Neuronal stem cell (in vitro differentiated cells): ENCODE measurements around the gene TDO2.
"Not testable (repeated sequence)": the region's sequence is repeated elsewhere in the genome, so short reads cannot be mapped to it uniquely, and the experiment has no call there.

Source experiments
- DNase-seq: peaks from one replicate; pipeline ENCODE4 v3.0.0-alpha.2; 2013; ENCODE audit warnings: low spot score
- H2AFZ ChIP-seq: one replicate; pipeline ENCODE4 v1.6.1; 2013; ENCODE audit warnings: mild to moderate bottlenecking, low read length, inconsistent platforms
- H2AK5ac ChIP-seq: 2 replicates; pipeline ENCODE4 v1.6.1; 2013; ENCODE audit warnings: low read depth, mild to moderate bottlenecking, inconsistent platforms, low read length, moderate library complexity, mixed read lengths
- H2BK120ac ChIP-seq: 2 replicates; pipeline ENCODE4 v1.6.1; 2013; ENCODE audit warnings: low read depth, mild to moderate bottlenecking, inconsistent platforms, low read length, moderate library complexity, mixed read lengths
- H2BK12ac ChIP-seq: one replicate; pipeline ENCODE4 v1.6.1; 2013; ENCODE audit warnings: low read length, inconsistent platforms
- H2BK15ac ChIP-seq: 2 replicates; pipeline ENCODE4 v1.6.1; 2013; ENCODE audit warnings: mild to moderate bottlenecking, low read length, inconsistent platforms, mixed read lengths
- H2BK5ac ChIP-seq: one replicate; pipeline ENCODE4 v1.6.1; 2013; ENCODE audit warnings: inconsistent platforms, mild to moderate bottlenecking, low read length, moderate library complexity
- H3K14ac ChIP-seq: one replicate; pipeline ENCODE4 v1.6.1; 2013; ENCODE audit warnings: low read length, inconsistent platforms
- H3K18ac ChIP-seq: 2 replicates; pipeline ENCODE4 v1.6.1; 2013; ENCODE audit warnings: low read length, inconsistent platforms
- H3K23ac ChIP-seq: 2 replicates; pipeline ENCODE4 v1.6.1; 2013; ENCODE audit warnings: low read depth, mild to moderate bottlenecking, mixed read lengths, low read length, inconsistent platforms; ENCODE audit not compliant: poor library complexity
- H3K27ac ChIP-seq: replicated peaks from 3 replicates; pipeline ENCODE4 v1.5.1; 2013; ENCODE audit warnings: low read length, inconsistent platforms
- H3K27me3 ChIP-seq, 3 experiments: 2 replicates each; pipeline ENCODE4 v1.6.1; 2013; ENCODE audit warnings: low read length in 3 of 3, mild to moderate bottlenecking in 2 of 3, inconsistent platforms in 1 of 3, low read depth in 1 of 3, mixed read lengths in 1 of 3, moderate library complexity in 1 of 3; ENCODE audit not compliant: control insufficient read depth in 3 of 3, insufficient read depth in 3 of 3
- H3K36me3 ChIP-seq, 2 donors: replicated peaks in 1 of 2; 2 replicates each; pipeline ENCODE4 v1.6.1; 2013; ENCODE audit warnings: low read length in 2 of 2; ENCODE audit not compliant: control insufficient read depth in 2 of 2, insufficient read depth in 2 of 2
- H3K4ac ChIP-seq: 2 replicates; pipeline ENCODE4 v1.6.1; 2013; ENCODE audit warnings: inconsistent platforms, mild to moderate bottlenecking, low read length, moderate library complexity
- H3K4me1 ChIP-seq, 2 donors: 1 replicate in 1 of 2; 2 replicates in 1 of 2; pipeline ENCODE4 v1.6.1; 2013; ENCODE audit warnings: low read length in 2 of 2, low read depth in 1 of 2; ENCODE audit not compliant: control insufficient read depth in 2 of 2, insufficient read depth in 1 of 2
- H3K4me2 ChIP-seq: one replicate; pipeline ENCODE4 v1.6.1; 2013; ENCODE audit warnings: mild to moderate bottlenecking, low read length, inconsistent platforms; ENCODE audit not compliant: insufficient read depth, poor library complexity, severe bottlenecking
- H3K4me3 ChIP-seq, 2 donors: 2 replicates each; pipeline ENCODE4 v1.5.1; 2013; ENCODE audit warnings: low read length in 2 of 2, mild to moderate bottlenecking in 2 of 2, inconsistent platforms in 1 of 2, moderate library complexity in 1 of 2
- H3K79me1 ChIP-seq: one replicate; pipeline ENCODE4 v1.6.1; 2013; ENCODE audit warnings: low read depth, mild to moderate bottlenecking, inconsistent platforms, low read length, moderate library complexity
- H3K9ac ChIP-seq: one replicate; pipeline ENCODE4 v1.6.1; 2013; ENCODE audit warnings: mild to moderate bottlenecking, low read depth, low read length, inconsistent platforms; ENCODE audit not compliant: poor library complexity
- H3K9me3 ChIP-seq, 2 donors: replicated peaks in 1 of 2; 2 replicates each; pipeline versions ENCODE3 to v1.6.1; 2013; ENCODE audit warnings: low read length in 2 of 2, mild to moderate bottlenecking in 2 of 2, inconsistent platforms in 1 of 2, low read depth in 1 of 2, mixed read lengths in 1 of 2, moderate library complexity in 1 of 2; ENCODE audit not compliant: control insufficient read depth in 2 of 2, insufficient read depth in 1 of 2
- H4K8ac ChIP-seq: one replicate; pipeline ENCODE4 v1.6.1; 2013; ENCODE audit warnings: low read depth, mild to moderate bottlenecking, inconsistent platforms, low read length, moderate library complexity
- H4K91ac ChIP-seq: one replicate; pipeline ENCODE4 v1.6.1; 2013; ENCODE audit warnings: low read length, low read depth, mild to moderate bottlenecking, inconsistent platforms; ENCODE audit not compliant: poor library complexity
- WGBS, 2 donors: extraction: QIAGEN DNeasy Blood & Tissue Kit; methylation state at CpG; one replicate each; pipeline ENCODE4 v1.1.7; 2013; ENCODE audit warnings: missing lambda C conversion rate in 2 of 2, mixed read lengths in 1 of 2; ENCODE audit not compliant: insufficient read length in 2 of 2, insufficient replicate concordance in 1 of 2; ENCODE audit errors: extremely low coverage in 2 of 2; 5-methylcytosine and 5-hydroxymethylcytosine counted together

TDO2 gene

GRCh38 chr4:155898371-155898770, 5.1 kb upstream of the TDO2 start:
- H2BK12ac ChIP-seq, H3K4ac ChIP-seq, H3K4me2 ChIP-seq, H3K36me3 ChIP-seq, DNase-seq, H3K18ac ChIP-seq, H4K91ac ChIP-seq, H3K23ac ChIP-seq, H3K27ac ChIP-seq, H2AFZ ChIP-seq, H3K14ac ChIP-seq, H3K4me3 ChIP-seq, H3K27me3 ChIP-seq, H2BK120ac ChIP-seq, H2BK5ac ChIP-seq, H3K9ac ChIP-seq, H2AK5ac ChIP-seq, H4K8ac ChIP-seq, H3K4me1 ChIP-seq, H3K79me1 ChIP-seq, H3K9me3 ChIP-seq, H2BK15ac ChIP-seq: not testable (repeated sequence)
- WGBS, 2 donors, result no CpG with 5 or more reads among the region's 2 CpGs

GRCh38 chr4:155899891-155900290, 3.6 kb upstream of the TDO2 start:
- Histone ChIP-seq H2AK5ac (no peak overlapping the region), H2BK12ac (no peak overlapping the region), H2BK15ac (no peak overlapping the region), H3K9me3 (no peaks in the 10 kb centered on the region), H2BK120ac (no peak overlapping the region), H3K14ac (no peak overlapping the region), H3K23ac (no peak overlapping the region), H2AFZ (no peak overlapping the region), H2BK5ac (no peak overlapping the region), H4K91ac (no peak overlapping the region), H3K4me2 (no peak overlapping the region), H3K4ac (no peak overlapping the region), H3K4me3 (no peak overlapping the region), H3K9ac (no peak overlapping the region), H3K4me1 (no peaks in the 10 kb centered on the region), H3K79me1 (no peaks in the 10 kb centered on the region), H3K27me3 (no peaks in the 10 kb centered on the region), H3K36me3 (no peaks in the 10 kb centered on the region), H3K18ac (no peak overlapping the region), H4K8ac (no peak overlapping the region), H3K27ac (no peak overlapping the region)
- no CpG with 5 or more reads among the region's 3 CpGs for WGBS, 2 donors
- DNase-seq, result no peak

GRCh38 chr4:155900381-155900780, 3.1 kb upstream of the TDO2 start:
- H3K14ac ChIP-seq, result no peak overlapping the region
- no peak overlapping the region for H3K18ac ChIP-seq
- no peaks in the 10 kb centered on the region for H3K27me3 ChIP-seq
- no peak overlapping the region for H3K9ac ChIP-seq
- H4K91ac ChIP-seq, result no peak overlapping the region
- no peak overlapping the region for H2BK12ac ChIP-seq
- WGBS, 2 donors, result no CpG with 5 or more reads among the region's 1 CpG
- no peak overlapping the region for H2BK120ac ChIP-seq
- no peaks in the 10 kb centered on the region for H3K36me3 ChIP-seq
- no peak overlapping the region for H3K27ac ChIP-seq
- H2BK15ac ChIP-seq, result no peak overlapping the region
- H2AFZ ChIP-seq, result no peak overlapping the region
- no peaks in the 10 kb centered on the region for H3K9me3 ChIP-seq
- H3K4me1 ChIP-seq, result no peaks in the 10 kb centered on the region
- DNase-seq, result no peak
- no peak overlapping the region for H3K4me2 ChIP-seq
- H3K4me3 ChIP-seq, result no peak overlapping the region
- no peak overlapping the region for H3K23ac ChIP-seq
- H2BK5ac ChIP-seq, result no peak overlapping the region
- no peak overlapping the region for H2AK5ac ChIP-seq
- H3K4ac ChIP-seq, result no peak overlapping the region
- H3K79me1 ChIP-seq, result no peaks in the 10 kb centered on the region
- no peak overlapping the region for H4K8ac ChIP-seq

DNA sequence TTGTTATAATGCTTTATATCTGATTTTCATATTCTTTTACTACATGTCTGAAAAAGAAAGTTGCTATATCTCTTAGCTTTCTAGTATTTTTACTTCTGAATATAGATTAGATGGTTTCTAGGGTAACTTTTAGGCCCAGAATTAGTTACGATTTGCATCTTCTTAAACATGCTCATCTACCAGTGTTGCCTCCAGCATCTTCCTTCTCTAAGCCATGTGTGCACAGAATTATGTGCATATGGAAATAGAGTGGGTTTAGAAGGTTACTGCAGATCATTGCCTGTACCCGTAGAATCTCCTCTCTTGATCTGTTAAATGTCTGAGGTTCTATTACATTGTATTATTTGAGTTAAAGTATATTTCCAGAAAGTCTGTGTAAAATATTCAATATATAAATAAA, 2.5 kb upstream of the TDO2 start:
- H2BK12ac ChIP-seq, result no peak overlapping the region
- WGBS, 2 donors, result no CpG with 5 or more reads among the region's 2 CpGs
- H2AK5ac ChIP-seq, result no peak overlapping the region
- DNase-seq, result no peak
- H3K9me3 ChIP-seq, result no peaks in the 10 kb centered on the region
- H2BK120ac ChIP-seq, result no peak overlapping the region
- H3K4ac ChIP-seq, result no peak overlapping the region
- H2BK15ac ChIP-seq, result no peak overlapping the region
- H4K8ac ChIP-seq, result no peak overlapping the region
- no peaks in the 10 kb centered on the region for H3K4me1 ChIP-seq
- no peak overlapping the region for H3K18ac ChIP-seq
- no peaks in the 10 kb centered on the region for H3K79me1 ChIP-seq
- H4K91ac ChIP-seq, result no peak overlapping the region
- H3K9ac ChIP-seq, result no peak overlapping the region
- no peak overlapping the region for H3K4me3 ChIP-seq
- H3K14ac ChIP-seq, result no peak overlapping the region
- H2BK5ac ChIP-seq, result no peak overlapping the region
- H3K4me2 ChIP-seq, result no peak overlapping the region
- H3K27me3 ChIP-seq, result no peaks in the 10 kb centered on the region
- H3K23ac ChIP-seq, result no peak overlapping the region
- H2AFZ ChIP-seq, result no peak overlapping the region
- no peak overlapping the region for H3K27ac ChIP-seq
- H3K36me3 ChIP-seq, result no peaks in the 10 kb centered on the region
